ENCODE measurements around the gene RBM28.

Gene RBM28

DNA sequence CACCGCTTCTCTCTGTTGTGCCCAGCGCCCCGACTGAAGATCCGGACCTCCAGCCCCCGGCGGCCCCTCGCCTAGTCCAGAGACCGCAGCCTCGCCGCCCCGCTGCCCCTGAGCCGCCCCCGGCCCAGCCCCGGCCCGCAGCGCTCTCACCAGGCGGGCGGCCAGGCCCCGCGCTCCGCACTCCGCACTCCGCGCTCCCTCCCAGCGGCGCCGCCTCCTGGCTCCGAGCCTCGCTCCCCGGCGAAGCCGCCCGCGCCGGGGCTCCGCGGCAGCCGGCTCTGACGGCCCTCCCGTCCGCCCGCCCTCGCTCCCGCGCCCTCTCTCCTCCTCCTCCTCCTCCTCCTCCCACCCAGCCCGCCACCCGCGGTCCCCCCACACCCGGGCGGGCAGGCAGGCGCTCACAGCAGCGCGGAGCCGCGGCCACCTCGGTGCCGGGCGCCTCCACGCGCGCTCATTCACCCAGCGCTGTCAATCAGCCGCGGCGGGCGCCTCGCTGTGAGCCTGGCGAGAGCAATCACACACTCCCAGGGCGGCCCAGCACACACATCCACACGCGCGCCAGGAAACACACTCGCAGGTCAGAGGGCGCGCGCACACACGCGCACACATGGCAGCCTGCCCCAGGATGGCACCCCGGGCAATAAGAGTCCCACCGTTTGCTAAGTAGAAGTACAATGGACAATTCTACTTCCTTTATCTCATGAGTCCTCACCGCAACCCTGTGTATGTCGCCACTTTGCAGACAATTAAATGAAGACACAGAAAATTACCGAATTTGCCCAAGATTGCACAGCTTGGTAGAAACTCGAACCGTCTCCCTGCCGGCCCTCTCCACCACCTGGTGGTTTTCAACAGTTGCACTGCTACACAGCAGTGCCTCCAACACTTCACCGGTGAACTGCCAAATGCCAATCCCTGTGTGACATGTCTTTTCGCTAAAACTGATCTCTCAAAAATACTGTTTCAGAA is 18.0 kb upstream of the RBM28 start, which contains the start of gene PRRT4 (continued):
- 0 out of 2 replicates have a peak, but pooled peaks have one; percentile 66 for TF ChIP-seq ZNF660 (tag by site-specific recombination; IDR thresholded peaks at IDR 0.05)
- no peak for TF ChIP-seq ZNF670 (tag by site-specific recombination; IDR thresholded peaks at IDR 0.05; ENCODE audit: low read depth)
- TF ChIP-seq ZNF184 (tag by site-specific recombination; IDR thresholded peaks at IDR 0.05): no peak
- no peak for TF ChIP-seq ZNF514 (tag by site-specific recombination; IDR thresholded peaks at IDR 0.05)
- no peak for TF ChIP-seq OSR2 (tag by site-specific recombination; IDR thresholded peaks at IDR 0.05)
- 0 out of 2 replicates have a peak, but pooled peaks have one; percentile 27 for TF ChIP-seq WT1 (tag by site-specific recombination; IDR thresholded peaks at IDR 0.05)
- TF ChIP-seq ZNF571 (tag by site-specific recombination; IDR thresholded peaks at IDR 0.05): no peak
- TF ChIP-seq, protein P1, sequence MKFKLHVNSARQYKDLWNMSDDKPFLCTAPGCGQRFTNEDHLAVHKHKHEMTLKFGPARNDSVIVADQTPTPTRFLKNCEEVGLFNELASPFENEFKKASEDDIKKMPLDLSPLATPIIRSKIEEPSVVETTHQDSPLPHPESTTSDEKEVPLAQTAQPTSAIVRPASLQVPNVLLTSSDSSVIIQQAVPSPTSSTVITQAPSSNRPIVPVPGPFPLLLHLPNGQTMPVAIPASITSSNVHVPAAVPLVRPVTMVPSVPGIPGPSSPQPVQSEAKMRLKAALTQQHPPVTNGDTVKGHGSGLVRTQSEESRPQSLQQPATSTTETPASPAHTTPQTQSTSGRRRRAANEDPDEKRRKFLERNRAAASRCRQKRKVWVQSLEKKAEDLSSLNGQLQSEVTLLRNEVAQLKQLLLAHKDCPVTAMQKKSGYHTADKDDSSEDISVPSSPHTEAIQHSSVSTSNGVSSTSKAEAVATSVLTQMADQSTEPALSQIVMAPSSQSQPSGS (tag by site-specific recombination; IDR thresholded peaks at IDR 0.05; ENCODE audit: low read depth): no peak
- TF ChIP-seq ZNF146 (tag by site-specific recombination; IDR thresholded peaks at IDR 0.05): no peak
- peak; percentile 46; the same call in 1 of the 2 replicates for TF ChIP-seq GLIS2 (tag by site-specific recombination; IDR thresholded peaks at IDR 0.05)
- TF ChIP-seq FEZF1 (tag by site-specific recombination; IDR thresholded peaks at IDR 0.05): peak; percentile 87
- TF ChIP-seq, protein P2, sequence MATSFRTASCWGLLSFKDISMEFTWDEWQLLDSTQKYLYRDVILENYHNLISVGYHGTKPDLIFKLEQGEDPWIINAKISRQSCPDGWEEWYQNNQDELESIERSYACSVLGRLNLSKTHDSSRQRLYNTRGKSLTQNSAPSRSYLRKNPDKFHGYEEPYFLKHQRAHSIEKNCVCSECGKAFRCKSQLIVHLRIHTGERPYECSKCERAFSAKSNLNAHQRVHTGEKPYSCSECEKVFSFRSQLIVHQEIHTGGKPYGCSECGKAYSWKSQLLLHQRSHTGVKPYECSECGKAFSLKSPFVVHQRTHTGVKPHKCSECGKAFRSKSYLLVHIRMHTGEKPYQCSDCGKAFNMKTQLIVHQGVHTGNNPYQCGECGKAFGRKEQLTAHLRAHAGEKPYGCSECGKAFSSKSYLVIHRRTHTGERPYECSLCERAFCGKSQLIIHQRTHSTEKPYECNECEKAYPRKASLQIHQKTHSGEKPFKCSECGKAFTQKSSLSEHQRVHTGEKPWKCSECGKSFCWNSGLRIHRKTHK (tag by site-specific recombination; IDR thresholded peaks at IDR 0.05): no peak
- TF ChIP-seq ZNF138 (tag by site-specific recombination; IDR thresholded peaks at IDR 0.05; ENCODE audit: borderline replicate concordance): no peak
- TF ChIP-seq REPIN1 (tag by site-specific recombination; IDR thresholded peaks at IDR 0.05; ENCODE audit: low read depth): no peak
- TF ChIP-seq HOXD13 (CRISPR knock-in tag; IDR thresholded peaks at IDR 0.05; ENCODE audit: borderline replicate concordance): no peak
- TF ChIP-seq ZNF701 (tag by site-specific recombination; IDR thresholded peaks at IDR 0.05): no peak
- TF ChIP-seq ZNF302 (tag by site-specific recombination; IDR thresholded peaks at IDR 0.05; ENCODE audit: low read depth): no peak
- no peak for TF ChIP-seq ZNF629 (tag by site-specific recombination; IDR thresholded peaks at IDR 0.05)
- TF ChIP-seq ZNF140 (tag by site-specific recombination; IDR thresholded peaks at IDR 0.05): no peak
- TF ChIP-seq BCL11B (tag by site-specific recombination; IDR thresholded peaks at IDR 0.05; ENCODE audit: low read depth): no peak
- TF ChIP-seq ZNF266 (tag by site-specific recombination; IDR thresholded peaks at IDR 0.05; ENCODE audit: low read depth): no peak
- TF ChIP-seq, protein P3, sequence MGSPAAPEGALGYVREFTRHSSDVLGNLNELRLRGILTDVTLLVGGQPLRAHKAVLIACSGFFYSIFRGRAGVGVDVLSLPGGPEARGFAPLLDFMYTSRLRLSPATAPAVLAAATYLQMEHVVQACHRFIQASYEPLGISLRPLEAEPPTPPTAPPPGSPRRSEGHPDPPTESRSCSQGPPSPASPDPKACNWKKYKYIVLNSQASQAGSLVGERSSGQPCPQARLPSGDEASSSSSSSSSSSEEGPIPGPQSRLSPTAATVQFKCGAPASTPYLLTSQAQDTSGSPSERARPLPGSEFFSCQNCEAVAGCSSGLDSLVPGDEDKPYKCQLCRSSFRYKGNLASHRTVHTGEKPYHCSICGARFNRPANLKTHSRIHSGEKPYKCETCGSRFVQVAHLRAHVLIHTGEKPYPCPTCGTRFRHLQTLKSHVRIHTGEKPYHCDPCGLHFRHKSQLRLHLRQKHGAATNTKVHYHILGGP (tag by site-specific recombination; IDR thresholded peaks at IDR 0.05): no peak
- TF ChIP-seq, protein P4, sequence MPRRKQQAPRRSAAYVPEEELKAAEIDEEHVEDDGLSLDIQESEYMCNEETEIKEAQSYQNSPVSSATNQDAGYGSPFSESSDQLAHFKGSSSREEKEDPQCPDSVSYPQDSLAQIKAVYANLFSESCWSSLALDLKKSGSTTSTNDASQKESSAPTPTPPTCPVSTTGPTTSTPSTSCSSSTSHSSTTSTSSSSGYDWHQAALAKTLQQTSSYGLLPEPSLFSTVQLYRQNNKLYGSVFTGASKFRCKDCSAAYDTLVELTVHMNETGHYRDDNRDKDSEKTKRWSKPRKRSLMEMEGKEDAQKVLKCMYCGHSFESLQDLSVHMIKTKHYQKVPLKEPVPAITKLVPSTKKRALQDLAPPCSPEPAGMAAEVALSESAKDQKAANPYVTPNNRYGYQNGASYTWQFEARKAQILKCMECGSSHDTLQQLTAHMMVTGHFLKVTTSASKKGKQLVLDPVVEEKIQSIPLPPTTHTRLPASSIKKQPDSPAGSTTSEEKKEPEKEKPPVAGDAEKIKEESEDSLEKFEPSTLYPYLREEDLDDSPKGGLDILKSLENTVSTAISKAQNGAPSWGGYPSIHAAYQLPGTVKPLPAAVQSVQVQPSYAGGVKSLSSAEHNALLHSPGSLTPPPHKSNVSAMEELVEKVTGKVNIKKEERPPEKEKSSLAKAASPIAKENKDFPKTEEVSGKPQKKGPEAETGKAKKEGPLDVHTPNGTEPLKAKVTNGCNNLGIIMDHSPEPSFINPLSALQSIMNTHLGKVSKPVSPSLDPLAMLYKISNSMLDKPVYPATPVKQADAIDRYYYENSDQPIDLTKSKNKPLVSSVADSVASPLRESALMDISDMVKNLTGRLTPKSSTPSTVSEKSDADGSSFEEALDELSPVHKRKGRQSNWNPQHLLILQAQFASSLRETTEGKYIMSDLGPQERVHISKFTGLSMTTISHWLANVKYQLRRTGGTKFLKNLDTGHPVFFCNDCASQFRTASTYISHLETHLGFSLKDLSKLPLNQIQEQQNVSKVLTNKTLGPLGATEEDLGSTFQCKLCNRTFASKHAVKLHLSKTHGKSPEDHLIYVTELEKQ (tag by site-specific recombination; IDR thresholded peaks at IDR 0.05; ENCODE audit: borderline replicate concordance): no peak
- TF ChIP-seq ZBTB17 (tag by site-specific recombination; IDR thresholded peaks at IDR 0.05): peak; percentile 61
- TF ChIP-seq, protein P5, sequence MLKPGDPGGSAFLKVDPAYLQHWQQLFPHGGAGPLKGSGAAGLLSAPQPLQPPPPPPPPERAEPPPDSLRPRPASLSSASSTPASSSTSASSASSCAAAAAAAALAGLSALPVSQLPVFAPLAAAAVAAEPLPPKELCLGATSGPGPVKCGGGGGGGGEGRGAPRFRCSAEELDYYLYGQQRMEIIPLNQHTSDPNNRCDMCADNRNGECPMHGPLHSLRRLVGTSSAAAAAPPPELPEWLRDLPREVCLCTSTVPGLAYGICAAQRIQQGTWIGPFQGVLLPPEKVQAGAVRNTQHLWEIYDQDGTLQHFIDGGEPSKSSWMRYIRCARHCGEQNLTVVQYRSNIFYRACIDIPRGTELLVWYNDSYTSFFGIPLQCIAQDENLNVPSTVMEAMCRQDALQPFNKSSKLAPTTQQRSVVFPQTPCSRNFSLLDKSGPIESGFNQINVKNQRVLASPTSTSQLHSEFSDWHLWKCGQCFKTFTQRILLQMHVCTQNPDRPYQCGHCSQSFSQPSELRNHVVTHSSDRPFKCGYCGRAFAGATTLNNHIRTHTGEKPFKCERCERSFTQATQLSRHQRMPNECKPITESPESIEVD (tag by site-specific recombination; IDR thresholded peaks at IDR 0.05): no peak
- TF ChIP-seq, protein P6, sequence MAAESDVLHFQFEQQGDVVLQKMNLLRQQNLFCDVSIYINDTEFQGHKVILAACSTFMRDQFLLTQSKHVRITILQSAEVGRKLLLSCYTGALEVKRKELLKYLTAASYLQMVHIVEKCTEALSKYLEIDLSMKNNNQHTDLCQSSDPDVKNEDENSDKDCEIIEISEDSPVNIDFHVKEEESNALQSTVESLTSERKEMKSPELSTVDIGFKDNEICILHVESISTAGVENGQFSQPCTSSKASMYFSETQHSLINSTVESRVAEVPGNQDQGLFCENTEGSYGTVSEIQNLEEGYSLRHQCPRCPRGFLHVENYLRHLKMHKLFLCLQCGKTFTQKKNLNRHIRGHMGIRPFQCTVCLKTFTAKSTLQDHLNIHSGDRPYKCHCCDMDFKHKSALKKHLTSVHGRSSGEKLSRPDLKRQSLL (tag by site-specific recombination; IDR thresholded peaks at IDR 0.05): no peak
- TF ChIP-seq ZNF354C (tag by site-specific recombination; IDR thresholded peaks at IDR 0.05; ENCODE audit: borderline replicate concordance, low read depth): no peak
- no peak for TF ChIP-seq ZNF292 (tag by site-specific recombination; IDR thresholded peaks at IDR 0.05; ENCODE audit: borderline replicate concordance, low read depth)
- no peak for TF ChIP-seq ZNF560 (tag by site-specific recombination; IDR thresholded peaks at IDR 0.05; ENCODE audit: borderline replicate concordance)

Data from HEK293 (cell line).